ENCODE measurements around the gene RIPOR3. TPM values are rescaled to one million over a fixed set of nuclear protein-coding genes. Genes with fewer than 3 reads are reported as not detected.

RIPOR3 gene
- polyA plus RNA-seq, 2 of the 4 experiments (the other 2 are of a cell fraction) = 0.03 to 0.06 TPM

DNA sequence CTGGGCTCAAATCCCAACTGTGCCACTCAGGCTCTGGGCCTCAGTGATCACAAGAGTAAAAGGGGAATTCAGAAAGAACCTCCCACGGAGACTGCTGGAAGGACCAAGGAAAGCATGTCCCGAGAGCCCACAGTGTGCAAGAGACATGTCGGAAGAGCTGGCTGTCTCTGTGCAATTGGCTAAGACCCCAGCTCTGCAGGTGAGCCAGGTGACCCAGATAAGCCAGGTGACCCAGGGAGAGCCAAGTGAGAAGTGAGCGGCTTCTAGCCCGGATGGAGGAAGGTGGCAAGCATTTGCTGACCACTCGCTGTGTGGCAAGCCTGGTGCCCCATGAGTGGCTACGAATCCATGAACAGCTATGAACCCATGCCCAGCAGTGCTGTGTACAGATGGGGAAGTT, 59.1 kb downstream of the RIPOR3 start:
- Histone ChIP-seq H3K4me3 (no peak overlapping the region), H3K4me1 (peaks cover 32% of the 10 kb centered on the region), H3K4me2 (no peak overlapping the region), H3K9me3 (no peaks in the 10 kb centered on the region), H3K27ac (peak overlapping the region in 1 of 2 experiments; percentile 56; a peak in 2 of 6 replicates)
- ChIA-PET POLR2A (no interaction called here), CTCF (interaction anchor here (0.5 to 19.2 kb wide), 10 partner anchors 9 to 476 kb away, joined by 3 to 347 read pairs (median 7); partner anchors contain the start of gene BCAS4)
- DNase-seq (ENCODE audit: low read depth in 1 of 2, low spot score in 1 of 2) (no peak), FAIRE-seq (no peak), ATAC-seq (no peak)
- TF ChIP-seq ZFP36 (IDR thresholded peaks at IDR 0.05; ENCODE audit: borderline replicate concordance, partially characterized antibody) (no peak), ZNF302 (CRISPR knock-in tag; IDR thresholded peaks at IDR 0.05) (no peak), EHMT2 (IDR thresholded peaks at IDR 0.05; ENCODE audit: low read depth) (no peak), SREBF2 (IDR thresholded peaks at IDR 0.05) (no peak), BHLHE40 (IDR thresholded peaks at IDR 0.05; ENCODE audit: low read depth, low read length) (no peak), POLR2A (IDR thresholded peaks at IDR 0.05; ENCODE audit: low read length) (no peak), CHD2 (IDR thresholded peaks at IDR 0.05; ENCODE audit: low read length, partially characterized antibody) (no peak), TFCP2L1 (CRISPR knock-in tag; IDR thresholded peaks at IDR 0.05) (no peak), KDM1A (IDR thresholded peaks at IDR 0.05; ENCODE audit: low read depth) (no peak), RAD21 (conservative IDR thresholded peaks at IDR 0.05 in 1 of 2, IDR thresholded peaks at IDR 0.05 in 1 of 2) (no peak), HOXA7 (CRISPR knock-in tag; IDR thresholded peaks at IDR 0.05) (no peak), GATA3 (IDR thresholded peaks at IDR 0.05; ENCODE audit: borderline replicate concordance) (no peak), HEYL (CRISPR knock-in tag; IDR thresholded peaks at IDR 0.05) (no peak), CEBPB (IDR thresholded peaks at IDR 0.05) (no peak), CBX8 (IDR thresholded peaks at IDR 0.05) (no peak)
- TF ChIP-seq, protein P1, sequence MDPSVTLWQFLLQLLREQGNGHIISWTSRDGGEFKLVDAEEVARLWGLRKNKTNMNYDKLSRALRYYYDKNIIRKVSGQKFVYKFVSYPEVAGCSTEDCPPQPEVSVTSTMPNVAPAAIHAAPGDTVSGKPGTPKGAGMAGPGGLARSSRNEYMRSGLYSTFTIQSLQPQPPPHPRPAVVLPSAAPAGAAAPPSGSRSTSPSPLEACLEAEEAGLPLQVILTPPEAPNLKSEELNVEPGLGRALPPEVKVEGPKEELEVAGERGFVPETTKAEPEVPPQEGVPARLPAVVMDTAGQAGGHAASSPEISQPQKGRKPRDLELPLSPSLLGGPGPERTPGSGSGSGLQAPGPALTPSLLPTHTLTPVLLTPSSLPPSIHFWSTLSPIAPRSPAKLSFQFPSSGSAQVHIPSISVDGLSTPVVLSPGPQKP (IDR thresholded peaks at IDR 0.05; ENCODE audit: low read depth, low read length) = no peak
- TF ChIP-seq, protein P2, sequence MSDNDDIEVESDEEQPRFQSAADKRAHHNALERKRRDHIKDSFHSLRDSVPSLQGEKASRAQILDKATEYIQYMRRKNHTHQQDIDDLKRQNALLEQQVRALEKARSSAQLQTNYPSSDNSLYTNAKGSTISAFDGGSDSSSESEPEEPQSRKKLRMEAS (IDR thresholded peaks at IDR 0.05) = no peak
- TF ChIP-seq, protein P3, sequence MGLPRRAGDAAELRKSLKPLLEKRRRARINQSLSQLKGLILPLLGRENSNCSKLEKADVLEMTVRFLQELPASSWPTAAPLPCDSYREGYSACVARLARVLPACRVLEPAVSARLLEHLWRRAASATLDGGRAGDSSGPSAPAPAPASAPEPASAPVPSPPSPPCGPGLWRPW (IDR thresholded peaks at IDR 0.05) = no peak
- WGBS (ENCODE audit: missing lambda C conversion rate) = 93% methylated on average over 7 of the region's 7 CpGs

DNA sequence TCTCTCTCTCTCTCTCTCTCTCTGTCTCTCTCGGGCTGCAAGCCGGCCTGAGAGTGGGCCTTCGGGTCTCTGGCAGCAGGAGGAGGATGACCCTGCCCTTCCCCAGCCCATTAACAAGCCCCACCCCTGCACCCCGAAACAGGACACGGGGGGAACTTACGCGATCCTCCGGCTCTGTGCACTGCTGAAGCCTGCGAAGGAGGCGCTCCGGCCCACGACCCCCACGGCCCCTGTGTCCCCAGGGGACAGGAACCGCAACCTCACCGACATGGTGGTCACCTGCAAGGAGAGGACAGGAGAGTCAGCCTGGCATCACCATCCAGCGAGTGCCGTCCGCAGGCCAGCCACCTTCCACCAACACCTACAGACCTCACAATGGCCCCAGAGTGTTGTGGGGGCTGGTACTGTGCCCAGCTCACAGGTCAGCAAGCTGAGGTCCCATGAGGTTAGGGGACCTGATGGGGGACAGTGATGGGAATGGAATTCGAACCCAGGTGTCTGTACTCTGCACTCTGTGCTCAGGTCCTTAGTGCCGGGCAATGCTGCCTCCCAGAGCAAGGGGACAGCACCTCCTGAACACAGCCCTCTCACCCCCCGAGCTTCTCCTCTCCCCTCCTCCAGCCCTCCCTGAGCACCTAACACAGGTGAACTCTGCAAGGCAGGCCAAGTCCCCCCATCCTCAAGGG, 60.6 kb downstream of the RIPOR3 start:
- POLR2A ChIA-PET = interaction anchor here (0.5 kb wide), 1 partner anchor 113 kb away, joined by 4 read pairs; no protein-coding TSS in a partner anchor
- TF ChIP-seq CEBPB (IDR thresholded peaks at IDR 0.05) = no peak
- no peak for TF ChIP-seq CHD2 (IDR thresholded peaks at IDR 0.05; ENCODE audit: low read length, partially characterized antibody)
- TF ChIP-seq MYC (IDR thresholded peaks at IDR 0.05; ENCODE audit: borderline replicate concordance, low read length) = no peak
- TF ChIP-seq GATA3 (IDR thresholded peaks at IDR 0.05; ENCODE audit: borderline replicate concordance) = no peak
- TF ChIP-seq, protein P4, sequence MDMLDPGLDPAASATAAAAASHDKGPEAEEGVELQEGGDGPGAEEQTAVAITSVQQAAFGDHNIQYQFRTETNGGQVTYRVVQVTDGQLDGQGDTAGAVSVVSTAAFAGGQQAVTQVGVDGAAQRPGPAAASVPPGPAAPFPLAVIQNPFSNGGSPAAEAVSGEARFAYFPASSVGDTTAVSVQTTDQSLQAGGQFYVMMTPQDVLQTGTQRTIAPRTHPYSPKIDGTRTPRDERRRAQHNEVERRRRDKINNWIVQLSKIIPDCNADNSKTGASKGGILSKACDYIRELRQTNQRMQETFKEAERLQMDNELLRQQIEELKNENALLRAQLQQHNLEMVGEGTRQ (IDR thresholded peaks at IDR 0.05) = no peak
- TF ChIP-seq, protein P5, sequence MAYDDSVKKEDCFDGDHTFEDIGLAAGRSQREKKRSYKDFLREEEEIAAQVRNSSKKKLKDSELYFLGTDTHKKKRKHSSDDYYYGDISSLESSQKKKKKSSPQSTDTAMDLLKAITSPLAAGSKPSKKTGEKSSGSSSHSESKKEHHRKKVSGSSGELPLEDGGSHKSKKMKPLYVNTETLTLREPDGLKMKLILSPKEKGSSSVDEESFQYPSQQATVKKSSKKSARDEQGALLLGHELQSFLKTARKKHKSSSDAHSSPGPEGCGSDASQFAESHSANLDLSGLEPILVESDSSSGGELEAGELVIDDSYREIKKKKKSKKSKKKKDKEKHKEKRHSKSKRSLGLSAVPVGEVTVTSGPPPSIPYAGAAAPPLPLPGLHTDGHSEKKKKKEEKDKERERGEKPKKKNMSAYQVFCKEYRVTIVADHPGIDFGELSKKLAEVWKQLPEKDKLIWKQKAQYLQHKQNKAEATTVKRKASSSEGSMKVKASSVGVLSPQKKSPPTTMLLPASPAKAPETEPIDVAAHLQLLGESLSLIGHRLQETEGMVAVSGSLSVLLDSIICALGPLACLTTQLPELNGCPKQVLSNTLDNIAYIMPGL (CRISPR knock-in tag; IDR thresholded peaks at IDR 0.05; ENCODE audit: borderline replicate concordance) = no peak
- no peak for TF ChIP-seq SMC3 (IDR thresholded peaks at IDR 0.05)
- no peak for TF ChIP-seq BHLHE40 (IDR thresholded peaks at IDR 0.05; ENCODE audit: low read depth, low read length)
- no peak for TF ChIP-seq PHF8 (IDR thresholded peaks at IDR 0.05; ENCODE audit: borderline replicate concordance, low read depth)
- TF ChIP-seq RARB (CRISPR knock-in tag; IDR thresholded peaks at IDR 0.05) = no peak
- TF ChIP-seq RFX5 (IDR thresholded peaks at IDR 0.05) = no peak
- TF ChIP-seq ESRRA (IDR thresholded peaks at IDR 0.05; ENCODE audit: borderline replicate concordance, low read length) = no peak
- TF ChIP-seq JUN (IDR thresholded peaks at IDR 0.05) = no peak
- TF ChIP-seq POLR2AphosphoS2 (conservative IDR thresholded peaks at IDR 0.05; ENCODE audit: low read length) = no peak
- TF ChIP-seq, protein P2 (IDR thresholded peaks at IDR 0.05) = no peak
- TF ChIP-seq CBX8 (IDR thresholded peaks at IDR 0.05) = no peak
- no peak for TF ChIP-seq ZC3H11A (IDR thresholded peaks at IDR 0.05)
- TF ChIP-seq, protein P6, sequence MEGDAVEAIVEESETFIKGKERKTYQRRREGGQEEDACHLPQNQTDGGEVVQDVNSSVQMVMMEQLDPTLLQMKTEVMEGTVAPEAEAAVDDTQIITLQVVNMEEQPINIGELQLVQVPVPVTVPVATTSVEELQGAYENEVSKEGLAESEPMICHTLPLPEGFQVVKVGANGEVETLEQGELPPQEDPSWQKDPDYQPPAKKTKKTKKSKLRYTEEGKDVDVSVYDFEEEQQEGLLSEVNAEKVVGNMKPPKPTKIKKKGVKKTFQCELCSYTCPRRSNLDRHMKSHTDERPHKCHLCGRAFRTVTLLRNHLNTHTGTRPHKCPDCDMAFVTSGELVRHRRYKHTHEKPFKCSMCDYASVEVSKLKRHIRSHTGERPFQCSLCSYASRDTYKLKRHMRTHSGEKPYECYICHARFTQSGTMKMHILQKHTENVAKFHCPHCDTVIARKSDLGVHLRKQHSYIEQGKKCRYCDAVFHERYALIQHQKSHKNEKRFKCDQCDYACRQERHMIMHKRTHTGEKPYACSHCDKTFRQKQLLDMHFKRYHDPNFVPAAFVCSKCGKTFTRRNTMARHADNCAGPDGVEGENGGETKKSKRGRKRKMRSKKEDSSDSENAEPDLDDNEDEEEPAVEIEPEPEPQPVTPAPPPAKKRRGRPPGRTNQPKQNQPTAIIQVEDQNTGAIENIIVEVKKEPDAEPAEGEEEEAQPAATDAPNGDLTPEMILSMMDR (IDR thresholded peaks at IDR 0.05) = no peak

More for the DNA sequence above, 60.6 kb downstream of the RIPOR3 start:
- DNase-seq (ENCODE audit: low read depth in 1 of 2, low spot score in 1 of 2) (no peak), ATAC-seq (no peak), FAIRE-seq (no peak)
- Histone ChIP-seq H3K4me2 (no peak overlapping the region), H3K4me1 (peaks cover 23% of the 10 kb centered on the region), H3K9me3 (no peaks in the 10 kb centered on the region), H3K4me3 (no peak overlapping the region), H3K27ac (peak overlapping the region in 1 of 2 experiments; percentile 56; a peak in 2 of 6 replicates)
- CTCF ChIA-PET = interaction anchor here (0.6 to 19.2 kb wide), 9 partner anchors 15 to 157 kb away, joined by 3 to 347 read pairs (median 7); partner anchors contain the start of gene BCAS4
- 92% methylated on average over 20 of the region's 21 CpGs for WGBS (ENCODE audit: missing lambda C conversion rate)
